ENCODE results near the gene IL25.
"Not testable (repeated sequence)": the region's sequence is repeated elsewhere in the genome, so short reads cannot be mapped to it uniquely, and the experiment has no call there.

Gene IL25

DNA sequence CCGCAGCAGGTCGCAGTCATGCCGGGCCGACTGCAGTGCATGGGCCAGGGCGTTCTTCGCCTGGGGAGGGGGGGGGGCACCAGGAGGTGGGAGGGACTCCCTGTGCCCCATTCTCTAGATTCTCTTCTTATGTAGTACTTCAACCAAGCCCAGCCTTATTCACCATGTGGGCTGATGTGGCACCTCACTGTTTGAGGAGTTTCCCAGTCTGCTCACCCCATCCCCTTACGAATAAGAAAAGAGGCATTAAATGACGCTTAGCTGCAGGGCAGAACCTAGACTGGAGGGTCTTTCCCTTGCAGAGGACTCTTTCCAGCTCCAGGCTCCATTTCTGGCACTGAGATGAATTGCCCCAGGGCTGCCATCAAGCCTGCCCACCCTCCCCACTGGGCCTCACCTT is 16.4 kb downstream of the IL25 start:
- DNase-seq (ENCODE audit: low read depth, low spot score): no peak

DNA sequence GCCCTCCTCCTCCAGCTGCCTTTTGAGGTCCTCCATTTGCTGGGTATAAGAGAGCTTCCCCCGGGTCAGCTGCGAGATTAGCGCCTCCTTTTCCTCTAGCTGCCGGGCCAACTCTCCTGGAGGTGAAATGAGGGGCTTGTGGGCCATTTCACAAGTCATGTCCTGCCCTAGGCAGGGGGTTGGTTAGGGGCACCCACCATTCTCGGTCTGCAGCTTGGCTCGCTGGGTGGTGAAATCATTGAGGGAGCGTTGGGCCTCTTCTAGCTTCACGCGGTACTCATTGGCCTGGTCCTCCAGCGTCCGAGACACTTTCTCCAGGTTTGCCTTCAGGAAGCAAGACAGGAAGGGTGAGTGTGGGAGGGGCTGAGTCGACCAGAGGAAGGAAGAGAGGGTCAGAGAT is 16.8 kb downstream of the IL25 start:
- no peak for DNase-seq (ENCODE audit: low read depth, low spot score)

DNA sequence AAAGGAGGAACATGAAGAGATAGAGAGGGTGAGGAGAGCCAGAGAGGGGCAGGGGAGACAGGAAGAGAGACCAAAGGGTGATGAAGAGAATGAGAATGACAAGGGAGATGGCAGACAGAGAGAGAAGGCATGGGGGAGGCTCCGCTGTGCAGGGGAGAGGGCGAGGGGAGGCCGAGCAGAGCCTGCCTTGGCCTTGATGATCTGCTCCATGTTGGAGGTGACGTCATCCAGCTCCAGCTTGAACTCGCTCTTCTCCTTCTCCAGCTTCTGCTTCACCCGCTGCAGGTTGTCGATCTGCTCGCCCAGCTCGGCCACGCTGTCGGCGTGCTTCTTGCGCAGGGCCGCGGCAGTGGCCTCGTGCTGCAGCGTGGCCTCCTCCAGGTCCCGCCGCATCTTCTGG is 17.3 kb downstream of the IL25 start:
- DNase-seq (ENCODE audit: low read depth, low spot score): not testable (repeated sequence)

DNA sequence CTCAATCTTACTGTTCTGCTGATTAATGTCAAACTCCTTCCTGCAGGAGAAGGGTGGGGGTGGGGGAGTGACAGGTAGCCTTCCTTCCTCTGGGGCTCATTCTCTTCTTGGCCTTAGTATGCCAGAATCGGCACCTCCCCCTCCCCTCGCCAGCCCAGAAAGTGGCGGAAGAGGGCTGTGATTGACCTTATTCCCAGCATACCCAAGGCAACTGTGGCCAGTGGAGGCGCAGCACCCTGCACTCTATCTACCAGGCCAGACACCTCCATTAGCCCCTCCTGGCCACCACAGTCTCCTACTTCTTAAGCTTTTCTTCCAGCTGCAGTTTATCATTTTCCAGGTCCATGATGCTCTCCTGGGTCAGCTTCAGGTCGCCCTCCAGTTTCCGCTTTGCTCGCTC is 20.0 kb downstream of the IL25 start:
- no peak for DNase-seq (ENCODE audit: low read depth, low spot score)

DNA sequence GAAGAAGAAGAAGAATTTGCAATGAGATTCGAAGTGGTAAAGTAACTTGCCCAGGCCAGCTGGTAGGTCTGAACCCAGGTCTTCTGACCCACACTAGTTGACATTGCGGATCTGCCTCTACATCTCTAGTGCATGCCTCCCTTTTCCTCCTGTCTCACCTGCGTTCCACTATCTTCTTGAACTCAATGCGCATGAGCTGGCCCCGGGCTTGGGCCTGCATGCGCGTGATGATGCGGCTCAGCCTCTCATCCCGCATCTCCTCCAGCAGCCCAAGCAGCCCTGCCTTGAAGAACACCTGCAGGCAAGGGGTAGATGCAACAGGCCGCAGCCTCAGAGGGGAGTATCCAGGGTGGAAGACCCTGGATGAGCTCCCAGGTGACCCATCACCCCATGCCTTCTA is 23.5 kb downstream of the IL25 start:
- DNase-seq (ENCODE audit: low read depth, low spot score): no peak

DNA sequence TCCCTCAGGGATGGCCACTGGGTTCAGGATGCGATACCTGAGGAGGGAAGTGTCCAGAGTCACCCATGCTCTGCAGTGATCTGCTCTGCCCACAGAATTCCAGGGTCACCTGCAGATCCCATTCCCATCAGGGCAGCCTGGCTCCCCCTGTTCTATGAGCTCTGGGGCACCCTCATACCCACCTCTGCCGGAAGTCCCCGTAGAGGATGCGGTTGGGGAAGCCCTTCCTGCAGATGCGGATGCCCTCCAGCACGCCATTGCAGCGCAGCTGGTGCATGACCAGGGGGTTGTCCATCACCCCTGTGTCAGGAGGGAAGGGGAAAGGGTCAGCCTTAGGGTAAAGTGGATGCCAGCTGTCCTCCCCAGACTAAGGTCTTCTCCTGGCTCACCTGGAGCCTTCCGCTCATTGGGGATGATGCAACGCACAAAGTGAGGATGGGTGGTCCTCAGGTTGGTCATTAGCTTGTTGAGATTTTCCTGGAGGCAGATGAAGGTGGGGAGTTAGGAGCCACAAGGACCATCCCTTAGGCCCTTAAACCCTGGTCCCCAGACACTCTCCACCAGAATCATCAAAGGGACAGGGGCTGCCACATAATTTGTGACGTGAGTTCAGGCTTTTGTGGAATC is 24.3 kb downstream of the IL25 start:
- no peak for DNase-seq (ENCODE audit: low read depth, low spot score)

DNA sequence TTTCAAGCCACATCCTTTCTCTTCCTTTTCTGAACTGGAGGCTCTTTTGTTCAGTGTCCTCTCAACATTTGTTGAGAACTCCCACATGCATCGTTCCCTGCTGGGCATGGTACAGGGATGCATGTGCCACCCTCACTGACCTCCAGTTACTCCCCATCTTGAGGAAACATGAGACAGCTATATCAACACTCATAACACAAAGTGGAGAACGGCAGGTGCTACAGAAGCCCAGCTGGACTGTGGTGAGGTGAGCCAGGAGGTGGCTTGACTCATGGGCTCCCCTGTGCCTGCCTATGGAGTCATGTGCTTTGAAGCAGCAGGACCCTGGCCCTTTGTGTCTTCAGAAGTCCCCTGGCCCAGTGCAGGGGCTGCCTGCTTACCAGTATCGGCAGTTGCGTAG is 25.7 kb downstream of the IL25 start:
- DNase-seq (ENCODE audit: low read depth, low spot score): no peak

DNA sequence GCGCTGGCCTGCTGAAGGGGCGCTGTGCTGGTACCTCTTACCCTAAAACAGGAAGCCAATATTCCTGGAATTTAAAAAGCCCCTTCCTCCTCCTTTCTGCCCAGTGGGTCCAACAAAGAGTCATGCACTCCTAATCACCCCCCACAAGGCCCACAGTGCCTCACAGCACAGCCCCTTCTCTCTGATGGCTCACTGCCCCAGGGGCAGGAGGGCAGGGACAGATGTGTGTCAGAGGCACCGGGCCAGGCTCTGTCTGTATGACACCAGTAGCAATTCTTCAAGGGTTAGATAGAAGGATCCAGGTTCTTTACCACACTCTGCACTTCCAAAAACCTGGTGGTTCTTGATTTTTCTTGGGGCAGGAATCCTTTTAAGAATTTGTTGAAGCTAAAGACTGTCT is 26.5 kb downstream of the IL25 start:
- no peak for DNase-seq (ENCODE audit: low read depth, low spot score)

DNA sequence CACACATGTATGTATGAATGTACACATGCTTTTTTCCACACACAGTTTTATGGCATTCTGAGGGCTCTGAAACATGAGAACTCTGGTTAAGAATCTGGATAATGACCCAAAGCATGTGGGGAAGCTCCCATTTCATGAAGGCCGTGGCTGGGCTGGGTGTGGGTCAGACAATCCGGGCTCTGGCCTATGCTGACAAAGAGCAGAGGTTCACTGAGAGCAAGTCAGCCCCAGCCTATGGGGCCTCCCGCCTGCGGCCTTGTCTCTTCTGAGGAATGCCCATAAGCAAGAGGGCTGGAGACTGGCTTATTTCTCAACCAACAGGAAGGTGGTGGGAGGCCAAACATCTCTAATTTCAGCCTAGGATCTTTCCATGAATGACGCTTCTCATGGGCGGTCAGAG is 27.0 kb downstream of the IL25 start:
- DNase-seq (ENCODE audit: low read depth, low spot score): no peak

DNA sequence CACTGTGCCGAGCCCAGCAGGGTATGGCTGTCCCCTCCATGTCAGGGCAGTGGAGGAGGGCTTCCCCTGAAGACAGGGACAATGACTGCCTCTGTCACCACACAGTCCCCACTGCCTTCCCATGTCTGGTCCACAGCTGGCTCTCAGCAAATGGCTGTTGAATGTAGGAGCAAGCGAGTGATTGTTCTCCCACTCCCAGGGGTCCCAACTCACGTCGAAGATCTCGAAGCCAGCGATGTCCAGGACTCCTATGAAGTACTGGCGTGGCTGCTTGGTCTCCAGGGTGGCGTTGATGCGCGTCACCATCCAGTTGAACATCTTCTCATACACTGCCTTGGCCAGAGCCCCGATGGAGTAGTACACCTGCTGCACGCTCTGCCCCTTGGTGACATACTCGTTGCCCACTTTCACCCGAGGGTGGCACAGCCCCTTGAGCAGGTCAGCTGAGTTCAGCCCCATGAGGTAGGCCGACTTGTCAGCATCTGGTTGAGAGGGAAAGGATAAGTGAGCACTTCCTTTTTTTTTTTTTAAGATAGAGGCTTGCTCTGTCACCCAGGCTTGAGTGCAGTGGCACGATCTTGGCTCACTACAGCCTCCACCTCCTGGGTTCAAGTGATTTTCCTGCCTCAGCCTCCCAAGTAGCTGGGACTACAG is 28.0 kb downstream of the IL25 start:
- DNase-seq (ENCODE audit: low read depth, low spot score): not testable (repeated sequence)

DNA sequence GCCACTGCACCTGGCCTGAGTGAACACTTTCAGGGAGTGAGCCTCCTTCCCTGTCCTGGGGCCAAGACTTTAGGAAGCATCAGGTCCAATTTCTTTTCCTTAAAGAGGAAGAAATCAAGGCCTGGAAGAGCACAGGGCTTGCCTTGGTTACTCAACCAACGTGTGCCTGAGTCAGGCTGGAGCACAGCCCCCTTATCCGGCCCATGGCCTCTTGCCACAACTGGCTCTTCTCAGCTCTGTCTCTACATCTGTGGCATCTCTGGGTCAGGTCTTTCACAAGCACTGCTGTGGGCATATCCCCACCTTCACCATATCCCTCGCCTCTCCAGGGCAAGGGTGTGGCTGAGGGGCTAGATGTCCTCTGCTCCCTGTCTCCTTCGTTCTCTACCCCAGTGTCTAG is 28.7 kb downstream of the IL25 start:
- no peak for DNase-seq (ENCODE audit: low read depth, low spot score)

DNA sequence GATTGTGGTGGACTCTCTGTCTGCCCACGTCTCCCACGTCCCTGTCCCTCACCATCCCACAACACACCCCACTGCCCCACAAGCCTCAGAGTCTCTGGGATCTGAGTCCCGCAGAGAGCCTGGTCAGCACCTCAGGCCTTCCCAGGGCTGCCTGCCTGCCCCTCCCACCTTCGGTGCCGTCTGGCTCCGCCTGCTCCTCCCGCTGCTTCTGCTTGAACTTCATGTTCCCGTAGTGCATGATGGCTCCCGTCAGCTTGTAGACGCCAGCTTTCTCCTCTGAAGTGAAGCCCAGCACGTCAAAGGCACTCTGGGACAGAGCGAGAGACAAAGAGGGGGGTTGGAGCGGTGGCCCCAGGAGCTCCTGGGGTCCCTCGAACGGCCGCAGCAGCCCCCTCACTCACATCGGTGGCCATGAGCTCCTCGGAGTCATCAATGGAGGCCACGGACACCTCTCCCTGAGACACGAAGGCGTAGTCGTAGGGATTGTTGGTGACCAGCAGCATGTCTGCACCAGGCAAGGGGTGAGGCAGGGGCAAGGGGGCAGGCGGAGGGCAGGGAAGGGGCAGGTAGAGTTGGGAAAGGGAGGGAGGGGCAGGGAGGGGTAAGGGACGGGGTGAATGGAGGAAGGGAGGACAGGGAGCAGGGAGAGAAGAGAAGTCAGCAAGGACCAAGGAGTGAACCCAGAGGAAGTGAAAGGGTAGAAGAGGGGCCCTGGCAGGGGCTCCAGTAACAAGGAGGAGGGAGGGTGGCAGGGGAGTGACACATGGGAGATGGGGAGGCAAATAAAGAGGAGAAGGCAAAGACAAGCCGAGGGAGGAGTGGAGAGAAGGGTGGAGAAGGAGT is 29.9 kb downstream of the IL25 start:
- DNase-seq (ENCODE audit: low read depth, low spot score): no peak

DNA sequence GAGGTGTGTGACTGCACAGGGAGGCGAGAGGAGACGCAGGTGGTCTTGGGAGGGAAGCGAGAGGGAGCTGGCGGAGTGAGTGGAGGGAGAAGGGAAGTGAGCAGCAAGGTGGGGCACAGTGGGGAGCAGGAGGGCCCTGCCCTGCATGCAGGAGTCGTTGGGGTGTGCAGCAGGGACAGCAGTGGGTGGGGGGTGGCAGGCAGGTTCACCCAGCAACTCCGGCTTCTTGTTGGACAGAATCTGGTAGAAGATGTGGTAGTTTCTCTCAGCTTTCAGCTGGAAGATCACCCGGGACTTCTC is 30.5 kb downstream of the IL25 start:
- no peak for DNase-seq (ENCODE audit: low read depth, low spot score)

DNA sequence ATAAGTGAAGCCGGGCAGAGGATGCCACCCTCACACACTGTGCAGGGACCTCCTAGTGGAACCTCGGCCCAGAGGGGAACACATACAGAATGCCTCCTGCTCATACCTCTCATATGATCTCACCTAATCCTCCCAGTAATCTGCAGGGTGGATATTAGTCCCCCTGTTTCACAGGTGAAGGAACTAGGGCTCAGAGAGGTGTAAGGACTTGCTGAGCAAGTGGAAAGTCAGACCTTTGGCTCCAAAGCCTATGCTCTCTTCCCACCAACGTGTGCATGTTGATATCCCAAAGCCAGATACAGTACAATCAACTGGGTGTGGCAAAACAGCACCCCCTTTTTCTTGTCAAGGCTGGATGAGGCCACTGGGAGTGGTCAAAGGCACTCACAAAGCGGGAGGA is 31.3 kb downstream of the IL25 start:
- no peak for DNase-seq (ENCODE audit: low read depth, low spot score)

DNA sequence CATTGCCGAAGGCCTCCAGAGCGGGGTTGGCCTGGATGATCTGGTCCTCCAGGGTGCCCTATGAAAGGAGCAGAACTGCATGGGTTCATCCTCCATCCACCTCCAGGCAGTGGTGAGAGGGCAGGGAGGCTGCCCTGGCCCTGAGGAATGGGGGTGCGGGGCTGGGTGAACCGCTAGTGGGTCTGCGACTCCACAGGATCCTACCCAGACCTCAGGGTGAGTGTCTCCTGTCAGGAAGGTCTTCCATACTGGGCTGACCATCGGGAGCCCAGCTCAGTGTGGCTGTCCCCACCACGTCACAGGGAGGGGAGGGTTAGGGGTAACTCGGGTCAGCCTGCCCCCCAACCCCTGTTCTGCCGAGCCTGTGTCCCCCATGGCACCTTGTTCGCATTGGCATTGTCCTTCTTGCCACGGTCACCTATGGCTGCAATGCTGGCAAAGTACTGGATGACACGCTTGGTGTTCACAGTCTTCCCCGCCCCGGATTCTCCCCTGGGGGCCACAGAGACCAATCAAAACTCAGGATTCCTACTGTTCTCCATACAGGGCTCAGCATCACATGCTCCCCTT is 31.8 kb downstream of the IL25 start:
- DNase-seq (ENCODE audit: low read depth, low spot score): no peak

DNA sequence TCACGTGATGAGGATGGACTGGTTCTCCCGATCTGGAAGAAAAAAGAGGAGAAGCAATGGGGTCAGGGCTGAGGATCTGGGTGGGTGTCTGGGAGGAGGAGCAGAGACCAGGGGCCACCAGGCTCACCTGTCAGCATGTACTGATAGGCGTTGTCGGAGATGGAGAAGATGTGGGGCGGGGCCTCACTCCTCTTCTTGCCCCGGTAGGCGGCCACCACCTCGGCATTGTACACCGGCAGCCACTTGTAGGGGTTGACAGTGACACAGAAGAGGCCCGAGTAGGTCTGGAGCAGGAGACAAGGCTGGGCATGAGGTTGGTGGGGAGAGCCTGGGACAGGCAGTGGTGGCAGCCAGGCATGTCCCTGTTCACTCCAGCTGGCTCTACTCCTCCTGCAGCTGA is 32.5 kb downstream of the IL25 start:
- no peak for DNase-seq (ENCODE audit: low read depth, low spot score)

DNA sequence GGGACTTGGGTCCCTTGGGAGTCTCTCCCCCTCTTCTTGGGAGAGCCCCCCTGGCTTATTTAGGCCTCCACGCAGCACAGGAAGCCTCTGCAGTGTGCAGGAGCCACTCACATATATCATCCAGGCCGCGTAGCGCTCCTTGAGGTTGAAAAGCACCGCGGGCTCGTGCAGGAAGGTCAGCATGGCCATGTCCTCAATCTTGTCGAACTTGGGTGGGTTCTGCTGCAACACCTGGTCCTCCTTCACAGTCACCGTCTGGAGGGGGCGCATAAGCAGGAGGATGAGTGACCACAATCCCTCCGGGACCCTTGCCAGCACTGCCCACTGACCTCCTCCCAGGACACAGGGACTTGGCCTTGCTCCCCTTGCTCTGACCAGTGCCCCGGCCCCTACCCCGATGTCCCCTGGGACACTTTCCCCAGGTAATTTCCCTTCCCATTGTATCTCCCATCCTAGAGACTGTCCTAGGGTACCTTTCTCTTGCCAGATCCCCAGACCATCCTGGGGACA is 33.0 kb downstream of the IL25 start:
- DNase-seq (ENCODE audit: low read depth, low spot score): no peak

DNA sequence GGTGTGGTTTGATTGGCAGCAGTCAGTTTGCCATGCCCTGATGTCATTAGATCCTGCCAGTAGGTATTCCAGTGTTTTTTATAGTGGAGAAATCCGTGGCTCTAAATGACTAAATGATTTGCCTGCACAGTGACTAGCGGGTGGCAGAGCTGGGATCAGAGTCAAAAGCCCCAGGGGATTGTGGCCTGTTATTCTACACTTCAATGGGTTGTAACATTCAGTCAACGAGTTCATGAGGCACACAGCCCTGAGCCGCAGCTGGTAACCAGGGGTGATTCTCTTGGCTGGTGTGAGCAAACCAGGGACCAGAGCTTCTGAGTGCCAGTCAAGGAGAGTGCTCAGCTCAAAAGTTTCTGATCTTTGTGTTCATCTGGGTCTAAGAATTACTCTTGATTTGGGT is 33.6 kb downstream of the IL25 start:
- DNase-seq (ENCODE audit: low read depth, low spot score): no peak

DNA sequence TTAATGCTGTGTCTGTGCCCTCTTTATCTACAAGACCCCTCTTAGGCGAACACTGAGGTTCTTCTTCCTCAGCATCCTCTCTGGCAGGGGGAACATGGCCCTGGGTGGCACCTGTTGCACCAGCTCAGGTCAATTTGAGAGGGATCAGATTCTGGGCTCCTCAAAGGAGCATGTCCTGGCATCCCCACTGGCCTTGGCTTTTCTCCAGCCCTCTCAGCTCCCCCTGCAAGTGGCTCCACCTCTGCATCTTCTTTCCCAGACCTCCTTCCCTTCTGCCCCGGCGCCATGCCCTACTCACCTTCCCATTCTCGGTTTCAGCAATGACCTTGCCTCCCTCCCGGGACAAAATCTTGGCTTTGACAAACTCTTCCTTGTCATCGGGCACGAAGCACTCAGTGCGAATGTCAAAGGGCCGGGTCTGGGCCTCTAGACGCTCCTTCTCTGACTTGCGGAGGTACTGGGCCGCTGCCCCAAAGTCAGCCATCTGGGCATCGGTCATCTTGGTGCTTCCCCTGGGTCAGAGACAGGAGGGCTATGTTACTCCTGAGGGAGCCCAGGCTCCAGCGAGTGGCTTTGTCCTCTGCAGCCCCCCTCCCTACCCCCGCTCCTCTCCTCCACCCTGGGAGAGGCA is 34.2 kb downstream of the IL25 start:
- DNase-seq (ENCODE audit: low read depth, low spot score): no peak

DNA sequence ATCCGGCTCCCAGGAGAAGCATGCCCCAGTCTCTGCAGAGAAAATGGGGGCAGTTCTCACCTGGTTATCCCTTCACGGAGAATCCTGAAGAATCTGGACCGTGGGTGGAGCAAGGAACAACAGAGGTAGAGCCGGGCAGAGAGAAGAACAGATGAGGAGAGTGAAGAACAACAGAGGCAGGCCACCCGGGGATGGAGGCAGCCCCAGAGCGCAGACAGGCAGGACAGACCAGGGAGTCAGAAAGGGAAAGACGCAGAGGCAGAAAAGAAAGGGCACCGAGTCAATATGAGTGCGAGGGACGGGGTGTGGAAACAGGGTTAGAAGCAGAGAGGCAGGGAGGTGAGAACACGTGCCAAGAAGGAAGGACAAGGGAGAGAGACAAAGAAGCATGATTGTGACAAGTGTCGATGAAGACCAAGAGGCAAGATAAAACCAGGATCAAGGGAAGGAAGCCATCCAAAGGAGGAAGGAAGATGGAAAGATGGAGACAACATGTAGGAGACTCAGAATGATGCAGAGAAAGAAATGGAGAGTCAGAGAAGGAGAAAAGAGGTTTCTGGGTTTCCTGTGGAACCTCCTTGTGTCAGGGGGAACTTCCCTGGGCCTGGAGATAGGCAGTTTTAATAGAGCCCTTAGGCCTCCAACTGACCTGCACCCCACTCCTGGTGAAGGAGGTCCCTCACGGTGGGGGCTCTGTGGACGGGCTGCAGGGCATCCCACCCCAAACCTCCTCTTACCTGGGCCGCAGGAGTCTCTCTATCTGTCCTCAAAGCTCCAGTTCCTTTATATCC is 35.1 kb downstream of the IL25 start, which contains the start of gene MYH6:
TSS of gene MYH6 (minus strand) at position 758 of the 791 bp plus-strand sequence. CDS start 1,050 bp downstream, outside the sequence.
- DNase-seq (ENCODE audit: low read depth, low spot score): no peak

DNA sequence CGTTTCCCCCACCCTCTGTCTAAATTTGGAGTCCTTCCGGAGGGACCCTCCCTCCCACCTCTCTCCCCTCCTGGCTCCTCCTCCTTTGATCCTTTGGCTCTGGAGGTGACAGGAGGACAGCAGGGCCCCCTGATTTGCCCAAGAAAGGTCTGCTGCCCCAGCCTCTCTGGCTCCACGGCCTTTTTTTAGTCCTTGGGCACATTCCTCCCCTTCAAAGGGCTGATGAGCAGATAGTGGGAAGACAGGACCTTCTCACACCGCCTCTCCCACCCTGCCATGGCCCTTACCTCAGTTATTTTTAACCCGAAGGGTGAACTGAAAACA is 35.7 kb downstream of the IL25 start:
- DNase-seq (ENCODE audit: low read depth, low spot score): no peak
